ENCODE data around the gene HPSE2.

DNA sequence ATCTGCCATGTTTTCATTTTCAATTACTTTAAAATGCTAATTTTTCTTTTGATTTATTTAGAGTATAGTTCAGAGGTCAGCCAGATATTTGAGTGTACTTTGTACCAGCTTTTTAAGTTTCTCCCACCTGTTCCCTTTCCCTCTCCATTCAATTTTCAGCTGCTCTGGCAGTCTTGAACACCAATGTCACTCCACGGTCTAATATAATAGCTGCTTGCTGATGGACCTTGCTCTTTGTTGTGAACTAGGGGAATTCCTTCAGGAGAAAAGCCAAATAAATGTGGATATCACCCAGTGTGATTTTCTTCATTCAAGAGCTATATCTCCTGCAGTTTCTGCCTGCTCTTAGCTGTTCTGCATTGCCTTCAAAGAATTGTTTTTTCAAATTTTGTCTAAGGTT lies 785.0 kb downstream of the HPSE2 start:
- TF ChIP-seq, protein P1, sequence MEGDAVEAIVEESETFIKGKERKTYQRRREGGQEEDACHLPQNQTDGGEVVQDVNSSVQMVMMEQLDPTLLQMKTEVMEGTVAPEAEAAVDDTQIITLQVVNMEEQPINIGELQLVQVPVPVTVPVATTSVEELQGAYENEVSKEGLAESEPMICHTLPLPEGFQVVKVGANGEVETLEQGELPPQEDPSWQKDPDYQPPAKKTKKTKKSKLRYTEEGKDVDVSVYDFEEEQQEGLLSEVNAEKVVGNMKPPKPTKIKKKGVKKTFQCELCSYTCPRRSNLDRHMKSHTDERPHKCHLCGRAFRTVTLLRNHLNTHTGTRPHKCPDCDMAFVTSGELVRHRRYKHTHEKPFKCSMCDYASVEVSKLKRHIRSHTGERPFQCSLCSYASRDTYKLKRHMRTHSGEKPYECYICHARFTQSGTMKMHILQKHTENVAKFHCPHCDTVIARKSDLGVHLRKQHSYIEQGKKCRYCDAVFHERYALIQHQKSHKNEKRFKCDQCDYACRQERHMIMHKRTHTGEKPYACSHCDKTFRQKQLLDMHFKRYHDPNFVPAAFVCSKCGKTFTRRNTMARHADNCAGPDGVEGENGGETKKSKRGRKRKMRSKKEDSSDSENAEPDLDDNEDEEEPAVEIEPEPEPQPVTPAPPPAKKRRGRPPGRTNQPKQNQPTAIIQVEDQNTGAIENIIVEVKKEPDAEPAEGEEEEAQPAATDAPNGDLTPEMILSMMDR (IDR thresholded peaks at IDR 0.05), result no peak
- TF ChIP-seq POLR2AphosphoS5 (IDR thresholded peaks at IDR 0.05), result no peak
